ENCODE measurements around the gene SERPINA3. TPM values are rescaled to one million over a fixed set of nuclear protein-coding genes. Genes with fewer than 3 reads are reported as not detected.

Gene SERPINA3
- total RNA-seq, 1 experiment from 2014 or later: 2.3 TPM

DNA sequence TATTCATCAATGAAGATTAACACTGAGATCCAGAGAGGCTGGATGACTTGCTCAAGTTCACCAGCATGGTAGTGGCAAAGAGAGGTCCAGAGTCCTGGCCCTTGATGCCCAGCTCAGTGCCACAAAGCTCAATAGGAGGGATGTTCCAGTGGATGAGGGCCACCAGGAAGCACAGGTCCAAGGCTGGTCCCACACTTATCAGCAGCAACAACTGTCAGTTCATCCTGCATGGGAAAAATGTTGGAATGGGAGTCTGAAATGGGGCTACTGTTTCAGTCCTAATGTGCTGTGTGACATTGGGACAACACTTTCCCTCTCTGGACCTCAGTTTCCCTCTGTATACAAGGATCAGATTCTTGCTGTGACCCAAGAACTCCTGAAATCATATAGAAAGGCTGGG, 19.7 kb upstream of the SERPINA3 start:
- Histone ChIP-seq H3K4me1 (peaks cover 18% of the 10 kb centered on the region), H3K9me3 (no peaks in the 10 kb centered on the region), H3K36me3 (ENCODE audit: control insufficient read depth, insufficient read depth, low read length) (no peaks in the 10 kb centered on the region), H3K4me3 (ENCODE audit: low read depth, low read length) (no peak overlapping the region), H3K27me3 (replicated peaks; ENCODE audit: control insufficient read depth, insufficient read depth, low read length) (no peaks in the 10 kb centered on the region)
- no TSS peak for BruUV-seq (replicated peaks)
- TF ChIP-seq, protein P1, sequence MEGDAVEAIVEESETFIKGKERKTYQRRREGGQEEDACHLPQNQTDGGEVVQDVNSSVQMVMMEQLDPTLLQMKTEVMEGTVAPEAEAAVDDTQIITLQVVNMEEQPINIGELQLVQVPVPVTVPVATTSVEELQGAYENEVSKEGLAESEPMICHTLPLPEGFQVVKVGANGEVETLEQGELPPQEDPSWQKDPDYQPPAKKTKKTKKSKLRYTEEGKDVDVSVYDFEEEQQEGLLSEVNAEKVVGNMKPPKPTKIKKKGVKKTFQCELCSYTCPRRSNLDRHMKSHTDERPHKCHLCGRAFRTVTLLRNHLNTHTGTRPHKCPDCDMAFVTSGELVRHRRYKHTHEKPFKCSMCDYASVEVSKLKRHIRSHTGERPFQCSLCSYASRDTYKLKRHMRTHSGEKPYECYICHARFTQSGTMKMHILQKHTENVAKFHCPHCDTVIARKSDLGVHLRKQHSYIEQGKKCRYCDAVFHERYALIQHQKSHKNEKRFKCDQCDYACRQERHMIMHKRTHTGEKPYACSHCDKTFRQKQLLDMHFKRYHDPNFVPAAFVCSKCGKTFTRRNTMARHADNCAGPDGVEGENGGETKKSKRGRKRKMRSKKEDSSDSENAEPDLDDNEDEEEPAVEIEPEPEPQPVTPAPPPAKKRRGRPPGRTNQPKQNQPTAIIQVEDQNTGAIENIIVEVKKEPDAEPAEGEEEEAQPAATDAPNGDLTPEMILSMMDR (IDR thresholded peaks at IDR 0.05; ENCODE audit: insufficient read depth in 1 of 2, low read depth in 1 of 2, low read length in 1 of 2, severe bottlenecking in 1 of 2, unreplicated experiment in 1 of 2): no peak
- ChIA-PET CTCF (interaction anchor here (1.1 kb wide), 1 partner anchor 11 kb away, joined by 3 read pairs; the partner anchor contains the start of gene SERPINA5), POLR2A (no interaction called here)
- Mint-ChIP-seq H3K4me3 (ENCODE audit: unreplicated experiment) (no peak overlapping the region), H3K27ac (ENCODE audit: unreplicated experiment) (no peak overlapping the region), H3K27me3 (ENCODE audit: insufficient read depth, unreplicated experiment) (no peaks in the 10 kb centered on the region), H3K4me1 (ENCODE audit: low read depth, unreplicated experiment) (peaks cover 17% of the 10 kb centered on the region), H3K9me3 (ENCODE audit: unreplicated experiment) (peaks cover 12% of the 10 kb centered on the region), H3K36me3 (ENCODE audit: insufficient read depth, unreplicated experiment) (peaks cover 5% of the 10 kb centered on the region)
- no peak for DNase-seq
- intact Hi-C loops (cut with micrococcal nuclease; ENCODE audit: unreplicated experiment): no loop called here

DNA sequence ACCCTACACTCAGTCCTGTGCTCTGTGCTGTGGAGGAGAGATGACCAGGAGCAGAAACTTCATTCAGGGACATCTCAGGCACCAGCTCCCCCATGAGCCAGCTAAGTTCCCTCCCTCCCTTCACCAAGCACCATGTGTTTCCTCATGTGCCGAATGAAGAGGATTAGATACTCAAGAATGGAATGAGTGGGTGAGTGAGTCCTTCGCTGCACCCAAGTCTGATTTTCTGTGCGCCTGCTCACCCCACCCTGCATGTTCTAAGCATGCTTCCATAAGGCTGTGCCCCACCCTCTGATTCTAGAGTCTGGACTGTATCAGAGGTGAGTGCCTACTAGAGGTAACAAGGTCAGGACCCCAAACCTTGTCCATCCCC, 18.8 kb upstream of the SERPINA3 start:
- no peaks in the 10 kb centered on the region for H3K36me3 ChIP-seq (ENCODE audit: control insufficient read depth, insufficient read depth, low read length)
- H3K27ac Mint-ChIP-seq (ENCODE audit: unreplicated experiment): no peak overlapping the region
- BruUV-seq (replicated peaks): no TSS peak

DNA sequence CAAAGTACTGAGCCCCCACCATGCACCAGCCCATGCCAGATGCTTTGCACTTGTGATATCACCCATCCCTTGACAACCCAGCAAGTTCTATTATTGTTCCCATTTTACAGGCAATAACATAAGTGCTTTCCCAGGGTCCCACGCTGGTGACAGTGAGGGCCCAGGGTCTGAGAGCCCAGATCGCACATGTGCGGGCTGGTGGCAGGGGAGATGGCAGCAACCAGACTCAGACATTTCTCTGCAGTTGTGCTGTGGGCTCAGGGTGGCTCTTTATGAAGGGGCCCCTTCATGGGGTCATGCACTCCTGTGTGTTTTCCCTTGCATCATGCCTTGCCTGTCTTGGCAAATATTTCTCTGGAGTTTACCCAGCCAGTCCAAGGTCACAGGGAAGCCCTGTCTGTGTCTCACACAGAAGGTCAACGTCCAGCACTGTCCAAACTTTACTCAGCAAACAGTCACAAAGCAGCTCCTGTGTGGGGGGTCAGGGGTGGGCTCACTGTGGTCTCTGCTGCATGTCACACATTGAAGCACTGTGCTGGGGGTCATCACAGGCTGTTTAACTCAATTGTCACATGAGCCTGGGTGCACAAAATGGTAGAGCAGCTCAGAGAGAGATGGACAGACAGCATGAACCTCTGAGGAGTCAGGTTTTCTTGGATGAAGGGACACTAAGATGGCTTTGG, 18.3 kb upstream of the SERPINA3 start:
- H3K4me1 Mint-ChIP-seq (ENCODE audit: low read depth, unreplicated experiment): peaks cover 22% of the 10 kb centered on the region
- ChIA-PET CTCF (no interaction called here), POLR2A (no interaction called here)
- H3K27ac Mint-ChIP-seq (ENCODE audit: unreplicated experiment): peak overlapping the region; percentile 36
- Histone ChIP-seq H3K4me1 (peaks cover 24% of the 10 kb centered on the region), H3K27me3 (replicated peaks; ENCODE audit: control insufficient read depth, insufficient read depth, low read length) (no peaks in the 10 kb centered on the region), H3K9me3 (no peaks in the 10 kb centered on the region), H3K36me3 (ENCODE audit: control insufficient read depth, insufficient read depth, low read length) (no peaks in the 10 kb centered on the region), H3K4me3 (ENCODE audit: low read depth, low read length) (no peak overlapping the region)
- H3K27me3 Mint-ChIP-seq (ENCODE audit: insufficient read depth, unreplicated experiment): no peaks in the 10 kb centered on the region
- TF ChIP-seq, protein P1 (IDR thresholded peaks at IDR 0.05; ENCODE audit: insufficient read depth in 1 of 2, low read depth in 1 of 2, low read length in 1 of 2, severe bottlenecking in 1 of 2, unreplicated experiment in 1 of 2): no peak
- peaks cover 12% of the 10 kb centered on the region for H3K9me3 Mint-ChIP-seq (ENCODE audit: unreplicated experiment)
- DNase-seq: peak; percentile 54 to 67
- no TSS peak for BruUV-seq (replicated peaks)
- intact Hi-C loops (cut with micrococcal nuclease; ENCODE audit: unreplicated experiment): loop anchor here (2.0 kb wide), 1 partner anchor 21 kb away; no protein-coding TSS in a partner anchor
- peaks cover 5% of the 10 kb centered on the region for H3K36me3 Mint-ChIP-seq (ENCODE audit: insufficient read depth, unreplicated experiment)
- H3K4me3 Mint-ChIP-seq (ENCODE audit: unreplicated experiment): no peak overlapping the region

More for the DNA sequence above, 18.8 kb upstream of the SERPINA3 start:
- Mint-ChIP-seq H3K27me3 (ENCODE audit: insufficient read depth, unreplicated experiment) (no peaks in the 10 kb centered on the region), H3K36me3 (ENCODE audit: insufficient read depth, unreplicated experiment) (peaks cover 5% of the 10 kb centered on the region), H3K4me3 (ENCODE audit: unreplicated experiment) (no peak overlapping the region), H3K9me3 (ENCODE audit: unreplicated experiment) (peaks cover 12% of the 10 kb centered on the region), H3K4me1 (ENCODE audit: low read depth, unreplicated experiment) (peaks cover 17% of the 10 kb centered on the region)
- Histone ChIP-seq H3K4me1 (peaks cover 21% of the 10 kb centered on the region), H3K4me3 (ENCODE audit: low read depth, low read length) (no peak overlapping the region), H3K9me3 (no peaks in the 10 kb centered on the region), H3K27me3 (replicated peaks; ENCODE audit: control insufficient read depth, insufficient read depth, low read length) (no peaks in the 10 kb centered on the region)
- CTCF ChIA-PET: no interaction called here
- TF ChIP-seq, protein P1 (IDR thresholded peaks at IDR 0.05; ENCODE audit: insufficient read depth in 1 of 2, low read depth in 1 of 2, low read length in 1 of 2, severe bottlenecking in 1 of 2, unreplicated experiment in 1 of 2): no peak
- DNase-seq: no peak
- intact Hi-C loops (cut with micrococcal nuclease; ENCODE audit: unreplicated experiment): no loop called here
- POLR2A ChIA-PET: no interaction called here

Measured in Caco-2 (cell line).